HG03039 (cell line): ENCODE data around the gene ZCRB1.
A peak's percentile ranks its signal among the peaks of the same experiment; 100 is the strongest.
"Not testable (repeated sequence)": the region's sequence is repeated elsewhere in the genome, so short reads cannot be mapped to it uniquely, and the experiment has no call there.

Experiments used
- ATAC-seq: cut with Tn5 transposase; IDR thresholded peaks from one replicate; pipeline ENCODE4 v1.9.1; 2021; ENCODE audit warnings: mild to moderate bottlenecking, moderate library complexity; ENCODE audit not compliant: unreplicated experiment

ZCRB1 gene, protein sequence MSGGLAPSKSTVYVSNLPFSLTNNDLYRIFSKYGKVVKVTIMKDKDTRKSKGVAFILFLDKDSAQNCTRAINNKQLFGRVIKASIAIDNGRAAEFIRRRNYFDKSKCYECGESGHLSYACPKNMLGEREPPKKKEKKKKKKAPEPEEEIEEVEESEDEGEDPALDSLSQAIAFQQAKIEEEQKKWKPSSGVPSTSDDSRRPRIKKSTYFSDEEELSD

DNA sequence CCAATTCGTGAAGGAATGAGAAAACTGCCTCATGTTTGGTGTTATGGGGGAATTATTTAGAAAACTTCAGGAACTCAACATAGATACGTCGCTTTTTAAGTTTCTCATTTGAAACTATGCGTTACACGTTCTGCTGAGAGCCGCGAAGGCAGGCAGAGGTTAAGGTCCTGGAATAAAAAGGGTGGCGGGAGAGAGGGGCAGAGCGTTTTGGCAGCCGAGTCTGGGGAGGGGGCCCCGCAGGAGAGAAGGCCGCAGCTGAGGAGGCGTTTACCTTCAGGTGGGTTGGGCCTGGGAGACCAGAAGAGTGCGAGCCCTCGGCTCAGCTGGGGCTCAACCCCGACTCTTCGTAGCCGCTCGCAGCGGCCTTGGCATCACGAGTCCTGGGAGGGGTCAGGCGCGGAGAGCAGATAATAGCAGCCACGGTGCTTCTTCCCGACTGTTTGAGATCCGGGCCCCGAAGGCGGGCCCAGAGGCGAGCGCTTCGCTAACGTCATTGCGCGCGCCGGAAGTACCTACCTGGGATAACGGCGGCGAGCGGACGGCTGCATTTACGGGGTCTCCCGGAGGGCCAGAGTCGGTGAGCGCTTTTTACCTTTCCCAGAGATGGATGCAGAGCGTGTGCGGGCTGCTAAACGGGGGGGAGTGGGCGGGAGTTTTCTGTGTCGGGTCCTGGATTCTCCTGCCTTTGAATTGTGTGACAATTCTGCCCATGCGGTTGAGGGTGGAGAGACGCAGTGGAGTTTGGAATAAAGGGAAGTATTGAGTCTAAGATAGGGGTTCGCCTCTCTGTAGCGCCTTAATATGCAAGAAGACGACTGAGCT lies at the start of gene ZCRB1, which contains the start of gene PPHLN1:
TSS of gene ZCRB1 (minus strand) at position 442 of the 822 bp plus-strand sequence. CDS start 1,992 bp downstream, outside the sequence.
TSS of gene PPHLN1 (plus strand) at position 515 of the 822 bp plus-strand sequence. CDS start 9,736 bp downstream, outside the sequence.
- peak; percentile 94 for ATAC-seq

DNA sequence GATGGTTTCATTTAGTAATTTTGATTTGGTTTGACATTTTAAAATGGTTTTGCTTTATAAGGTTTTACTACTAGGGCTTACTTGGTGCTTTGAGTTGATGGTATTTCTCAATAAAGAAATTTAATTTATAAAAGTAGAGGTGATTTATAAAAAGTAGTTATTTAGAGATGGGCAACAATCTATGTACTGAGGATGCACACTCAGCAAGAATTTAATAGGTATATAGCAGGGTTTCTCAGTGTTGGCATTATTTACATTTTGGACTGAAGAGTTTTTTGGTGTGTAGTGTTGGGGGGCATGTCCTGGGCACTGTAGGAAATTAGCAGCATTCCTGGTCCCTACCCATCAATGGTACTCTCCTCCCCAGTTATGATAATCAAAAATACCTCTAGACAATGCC lies 47.8 kb upstream of the ZCRB1 start:
- no peak for ATAC-seq

DNA sequence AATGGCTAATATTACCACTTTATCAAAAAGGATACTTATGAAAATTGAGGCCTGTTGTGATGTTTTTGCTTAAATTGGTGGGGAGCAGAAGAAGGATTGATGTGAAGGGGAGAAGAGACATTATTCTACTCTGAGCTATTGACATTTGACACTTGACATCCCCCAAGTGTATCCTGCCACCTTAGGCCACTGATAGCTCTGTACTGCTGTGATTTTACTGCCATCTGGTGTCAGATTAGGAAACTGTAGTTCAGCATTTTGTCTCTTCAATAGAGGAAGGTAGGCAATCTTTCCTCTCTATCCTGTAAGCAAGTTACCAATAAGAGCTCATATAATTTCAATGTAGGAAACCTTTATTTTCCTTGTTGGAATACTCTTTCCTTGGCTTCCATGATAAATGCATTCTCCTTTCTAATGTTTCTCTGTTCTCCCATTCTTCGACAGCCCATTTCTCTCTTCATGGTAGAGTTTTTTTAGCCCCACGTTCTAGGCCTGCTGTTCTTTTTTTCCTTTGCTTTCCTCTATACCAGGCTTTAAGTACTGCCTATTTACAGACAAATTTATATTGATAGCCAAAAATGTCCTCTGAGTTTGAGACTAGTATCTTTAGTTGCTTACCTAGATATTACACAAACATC lies 46.4 kb upstream of the ZCRB1 start:
- ATAC-seq: peak; percentile 81

DNA sequence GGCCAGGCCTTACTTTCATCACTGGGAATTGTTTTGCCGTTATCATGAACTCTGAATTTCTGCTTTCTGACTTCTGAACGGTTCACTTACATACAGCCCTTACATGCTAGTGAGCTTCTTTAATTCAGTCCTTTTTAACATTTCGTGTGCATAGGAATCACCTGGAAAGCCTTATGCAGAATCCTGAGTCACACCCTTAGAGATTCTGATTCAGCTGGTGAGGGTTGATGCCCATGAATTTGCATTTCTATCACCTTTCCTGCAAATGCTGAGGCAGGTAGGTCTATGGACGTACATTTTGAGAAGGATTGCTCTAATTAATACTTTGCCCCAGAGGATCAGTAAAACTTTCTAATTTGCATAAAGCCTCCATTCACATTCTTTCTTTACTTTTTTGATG lies 44.1 kb upstream of the ZCRB1 start:
- ATAC-seq: no peak

DNA sequence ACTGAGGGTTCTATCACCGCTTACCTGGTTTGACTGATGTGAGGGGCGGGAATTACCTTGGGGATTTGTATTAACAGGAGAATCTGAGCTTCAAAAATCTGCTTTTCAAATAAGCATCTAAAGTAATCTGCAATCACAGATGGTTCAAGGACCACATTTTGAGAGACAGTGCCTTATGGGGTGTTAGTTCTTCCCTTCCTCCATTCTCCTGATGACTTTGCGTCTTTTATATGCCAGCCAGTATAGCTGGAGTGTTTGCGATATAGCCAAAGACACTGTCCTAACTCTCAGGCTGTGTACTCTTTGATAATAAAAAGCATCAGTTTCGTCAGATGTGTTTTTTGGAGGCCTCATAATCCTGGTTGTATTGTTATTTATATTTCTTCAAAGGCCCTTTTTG lies 39.6 kb upstream of the ZCRB1 start:
- ATAC-seq: no peak

DNA sequence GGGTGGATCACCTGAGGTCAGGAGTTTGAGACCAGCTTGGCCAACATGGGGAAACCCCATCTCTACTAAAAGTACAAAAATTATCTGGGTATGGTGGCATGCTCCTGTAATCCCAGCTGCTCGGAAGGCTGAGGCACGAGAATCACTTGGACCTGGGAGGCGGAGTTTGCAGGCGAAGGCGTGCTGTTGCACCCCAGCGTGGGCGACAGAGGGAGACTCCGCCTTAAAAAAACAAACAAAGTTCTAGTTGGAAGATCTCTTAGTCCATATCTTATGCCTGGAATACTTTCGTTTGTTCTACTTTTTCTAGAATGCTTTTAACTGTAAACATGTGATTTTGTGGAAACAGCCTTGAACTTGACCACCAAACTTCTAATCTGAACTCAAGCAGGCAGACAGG lies 38.8 kb upstream of the ZCRB1 start:
- no peak for ATAC-seq

DNA sequence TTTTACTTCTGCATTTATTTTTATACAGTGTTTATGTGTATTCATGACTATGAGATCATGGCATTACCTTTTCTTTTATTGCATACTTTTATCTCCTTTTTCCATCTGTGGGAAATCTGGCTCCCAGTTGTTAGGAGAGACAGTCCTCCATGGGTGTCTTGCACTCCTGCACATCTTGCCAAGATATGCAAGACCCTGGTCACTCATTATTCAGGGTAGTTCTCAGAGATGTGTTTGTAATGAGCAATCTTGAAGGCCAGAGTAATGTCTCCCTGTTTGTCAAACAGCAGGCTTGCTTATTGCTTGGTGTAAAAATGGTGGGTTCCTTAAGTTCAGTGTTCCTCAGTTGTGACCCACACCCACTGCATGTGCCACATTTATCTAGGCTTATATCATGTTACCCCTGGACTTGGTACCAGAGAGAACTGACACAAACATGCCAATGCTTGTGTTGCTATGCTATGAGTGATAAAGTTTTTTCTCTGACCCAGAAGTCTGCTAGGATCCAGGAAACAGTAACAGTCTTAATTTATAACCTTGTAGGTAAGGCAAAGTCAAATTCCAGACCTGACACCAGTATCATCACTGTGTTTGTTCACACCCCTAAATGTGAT lies 36.9 kb upstream of the ZCRB1 start:
- ATAC-seq: no peak

DNA sequence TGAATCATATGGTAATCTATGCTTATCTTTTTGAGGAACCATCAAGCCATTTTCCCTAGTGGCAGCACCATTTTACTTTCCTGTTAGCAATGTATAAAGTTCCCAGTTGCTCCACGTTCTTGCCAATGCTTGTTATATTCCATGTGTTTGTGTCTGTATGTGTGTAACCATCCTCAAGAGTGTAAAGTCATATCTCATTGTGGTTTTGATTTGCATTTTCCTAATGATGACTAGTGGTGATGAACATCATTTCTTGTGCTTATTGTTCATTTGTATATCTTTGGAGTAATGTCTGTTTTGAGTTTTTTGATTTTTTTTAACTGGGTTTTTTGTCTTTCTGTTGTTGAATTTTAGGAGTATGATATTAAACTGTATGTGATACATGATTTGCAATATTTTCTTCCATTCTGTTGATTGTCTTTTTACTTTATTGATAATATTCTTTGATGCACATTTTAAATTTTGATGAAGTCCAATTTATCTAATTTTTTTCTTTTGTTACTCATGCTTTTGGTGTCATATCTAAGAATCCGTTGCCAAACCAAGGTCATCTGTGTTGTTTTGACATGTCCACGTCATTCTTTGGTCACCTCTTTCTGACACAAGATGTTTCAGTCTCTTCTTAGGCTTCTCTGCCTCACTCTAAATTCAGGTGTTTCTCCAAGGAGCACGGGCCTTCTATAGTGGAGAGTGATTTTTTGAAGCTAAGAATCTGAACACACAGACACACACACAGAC lies 36.2 kb upstream of the ZCRB1 start:
- no peak for ATAC-seq

DNA sequence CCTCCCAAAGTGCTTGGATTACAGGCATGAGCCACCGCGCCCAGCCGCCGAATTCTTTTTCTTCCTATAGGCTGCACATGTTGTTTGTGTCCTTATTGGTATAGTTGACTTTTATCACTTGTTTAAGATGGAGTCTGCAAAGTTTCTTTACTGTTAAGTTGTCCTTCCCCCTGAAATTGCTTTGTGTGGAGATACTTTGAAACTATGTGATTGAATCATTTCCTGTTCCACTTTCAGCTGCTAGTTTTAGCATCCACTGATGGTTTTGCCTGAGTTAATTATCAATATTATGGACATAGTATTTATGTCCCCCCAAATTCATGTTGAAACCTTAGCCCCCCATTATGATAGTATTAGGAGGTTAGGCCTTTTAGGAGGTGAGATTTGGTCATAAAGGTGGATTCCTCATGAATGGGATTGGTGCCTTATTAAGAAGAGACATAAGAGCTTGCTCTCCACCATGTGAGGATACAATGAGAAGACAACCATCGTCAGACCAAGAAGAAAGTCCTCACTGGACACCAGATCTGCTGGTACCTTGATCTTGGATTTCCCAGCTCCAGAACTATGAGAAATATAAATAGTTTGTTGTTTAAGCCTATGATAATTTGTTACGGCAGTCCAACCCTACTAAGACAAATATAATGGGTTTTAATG lies 35.0 kb upstream of the ZCRB1 start:
- peak; percentile 57 for ATAC-seq

DNA sequence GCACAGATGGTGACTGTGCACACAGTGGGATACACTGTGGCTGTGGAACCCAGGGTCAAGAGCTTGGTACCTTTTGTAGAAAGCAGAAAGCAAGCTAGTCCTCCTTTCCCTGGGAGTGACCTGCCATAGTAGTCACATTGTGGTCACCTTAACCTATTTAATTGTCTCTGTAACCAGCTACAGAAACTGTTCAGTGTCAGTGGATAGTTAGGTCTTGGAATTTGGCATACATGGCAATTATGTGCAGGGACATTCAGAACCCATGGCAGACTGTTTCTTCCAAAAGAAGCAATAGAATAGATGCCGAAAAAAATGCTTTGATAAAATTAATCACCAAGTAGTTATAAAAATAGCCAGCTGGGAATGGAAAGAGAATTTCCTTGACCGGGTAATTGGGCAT lies 30.4 kb upstream of the ZCRB1 start:
- ATAC-seq: no peak

DNA sequence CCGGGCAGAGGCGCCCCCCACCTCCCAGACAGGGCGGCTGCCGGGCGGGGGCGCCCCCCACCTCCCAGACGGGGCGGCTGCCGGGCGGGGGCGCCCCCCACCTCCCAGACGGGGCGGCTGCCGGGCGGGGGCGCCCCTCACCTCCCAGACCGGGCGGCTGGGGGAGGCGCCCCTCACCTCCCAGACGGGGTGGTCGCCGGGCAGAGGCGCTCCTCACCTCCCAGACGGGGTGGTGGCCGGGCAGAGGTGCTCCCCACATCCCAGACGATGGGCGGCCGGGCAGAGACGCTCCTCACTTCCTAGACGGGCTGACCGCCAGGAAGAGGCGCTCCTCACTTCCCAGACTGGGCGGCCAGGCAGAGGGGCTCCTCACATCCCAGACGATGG lies 24.1 kb upstream of the ZCRB1 start:
- not testable (repeated sequence) for ATAC-seq

DNA sequence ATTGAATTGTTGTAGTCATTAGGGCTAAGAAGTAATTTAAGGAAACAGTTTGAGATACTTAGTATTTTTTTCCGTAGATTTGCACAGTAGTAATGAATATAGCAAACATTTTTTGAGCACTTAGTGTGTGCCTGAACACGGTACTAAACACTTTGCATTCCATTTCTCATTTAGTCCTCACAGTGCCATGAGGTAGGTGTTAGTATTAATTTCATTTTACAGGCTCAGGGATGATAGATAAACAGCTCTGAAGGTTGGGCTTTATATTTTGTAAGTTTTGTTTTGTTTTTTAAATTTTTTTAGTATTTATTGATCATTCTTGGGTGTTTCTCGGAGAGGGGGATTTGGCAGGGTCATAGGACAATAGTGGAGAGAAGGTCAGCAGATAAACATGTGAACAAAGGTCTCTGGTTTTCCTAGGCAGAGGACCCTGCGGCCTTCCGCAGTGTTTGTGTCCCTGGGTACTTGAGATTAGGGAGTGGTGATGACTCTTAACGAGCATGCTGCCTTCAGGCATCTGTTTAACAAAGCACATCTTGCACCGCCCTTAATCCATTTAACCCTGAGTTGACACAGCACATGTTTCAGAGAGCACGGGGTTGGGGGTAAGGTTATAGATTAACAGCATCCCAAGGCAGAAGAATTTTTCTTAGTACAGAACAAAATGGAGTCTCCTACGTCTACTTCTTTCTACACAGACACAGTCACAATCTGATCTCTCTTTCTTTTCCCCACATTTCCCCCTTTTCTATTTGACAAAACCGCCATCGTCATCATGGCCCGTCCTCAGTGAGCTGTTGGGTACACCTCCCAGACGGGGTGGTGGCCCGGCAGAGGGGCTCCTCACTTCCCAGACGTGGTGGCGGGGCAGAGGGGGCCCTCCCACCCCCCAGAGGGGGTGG lies 23.5 kb upstream of the ZCRB1 start:
- not testable (repeated sequence) for ATAC-seq

DNA sequence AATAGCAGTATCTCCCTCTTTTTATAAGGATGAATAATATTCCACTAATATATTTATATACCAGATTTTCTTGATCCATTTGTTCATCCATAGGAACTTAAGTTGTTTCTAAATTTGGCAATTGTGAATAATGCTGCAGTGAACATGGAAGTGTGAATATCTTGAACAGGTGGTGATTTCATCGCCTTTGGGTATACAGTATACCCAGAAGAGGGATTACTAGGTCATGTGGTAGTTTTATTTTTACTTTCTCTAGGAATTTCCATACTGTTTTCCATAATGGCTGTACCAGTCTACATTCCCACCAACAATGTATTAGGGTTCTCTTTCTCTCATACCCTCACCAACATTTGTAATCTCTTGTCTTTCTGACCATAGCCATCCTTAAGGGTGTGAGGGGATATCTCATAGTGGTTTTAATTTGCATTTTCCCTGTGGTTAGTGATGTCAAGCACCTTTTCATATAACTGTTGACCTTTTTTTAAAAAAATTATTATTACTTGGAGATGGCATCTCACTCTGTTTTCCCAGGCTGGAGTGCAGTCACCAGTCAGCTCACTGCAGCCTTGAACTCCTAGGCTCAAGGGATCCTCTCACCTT lies 20.6 kb upstream of the ZCRB1 start:
- no peak for ATAC-seq

DNA sequence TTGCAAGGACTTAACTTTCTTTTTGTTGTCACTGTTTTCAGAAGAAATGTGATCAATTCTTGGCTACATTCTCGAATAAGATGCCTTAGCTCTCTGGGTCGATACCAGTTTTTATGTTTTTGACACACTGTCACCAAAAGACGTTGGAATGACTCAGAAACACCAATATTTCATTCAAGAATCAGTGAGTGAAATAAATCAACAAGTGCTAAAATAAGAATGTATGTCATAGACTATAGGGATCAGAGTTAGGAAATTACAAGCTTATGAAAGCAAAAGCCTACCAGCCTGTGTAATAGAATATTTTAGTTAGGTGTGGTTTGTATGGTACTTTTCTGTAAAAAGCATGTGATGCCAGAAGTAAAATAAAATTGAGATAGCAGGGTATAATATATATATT lies 17.8 kb upstream of the ZCRB1 start:
- ATAC-seq: no peak

DNA sequence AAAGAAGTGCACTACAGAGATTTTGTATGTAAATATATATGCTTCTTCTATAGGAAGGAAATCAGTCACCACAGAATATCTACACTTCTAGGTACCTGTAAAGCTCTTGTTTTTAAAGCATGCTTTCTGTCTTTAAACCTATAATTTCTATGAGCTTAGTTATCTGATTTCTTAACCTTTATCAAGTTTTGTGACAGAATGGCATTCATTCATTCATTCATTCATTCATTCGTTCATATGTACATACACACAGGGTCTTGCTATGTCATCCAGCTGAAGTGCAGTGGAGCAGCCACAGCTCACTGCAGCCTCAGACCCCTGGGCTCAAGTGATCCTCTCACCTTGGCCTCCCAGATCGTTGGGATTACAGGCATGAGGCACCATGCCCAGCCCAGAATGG lies 16.1 kb upstream of the ZCRB1 start:
- no peak for ATAC-seq

DNA sequence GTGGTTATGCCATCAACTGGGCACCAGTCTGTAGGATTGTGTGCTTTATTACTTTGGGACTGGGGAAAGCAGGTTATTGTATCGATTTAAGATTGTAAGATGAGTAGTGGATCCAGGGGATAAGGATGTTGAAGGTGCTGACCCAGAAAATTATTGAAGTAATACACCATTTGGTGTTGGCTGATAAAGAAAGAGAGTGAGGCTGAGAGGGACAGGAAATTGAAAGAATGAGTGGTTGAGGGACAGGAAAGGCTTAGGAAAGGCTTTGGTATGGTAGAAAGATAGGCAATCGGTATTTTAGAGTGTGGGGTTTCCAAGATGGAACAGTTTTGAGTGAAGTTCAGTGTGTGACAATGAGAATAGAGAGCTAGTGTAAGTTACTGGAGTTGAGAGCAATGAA lies 12.4 kb upstream of the ZCRB1 start:
- ATAC-seq: no peak

DNA sequence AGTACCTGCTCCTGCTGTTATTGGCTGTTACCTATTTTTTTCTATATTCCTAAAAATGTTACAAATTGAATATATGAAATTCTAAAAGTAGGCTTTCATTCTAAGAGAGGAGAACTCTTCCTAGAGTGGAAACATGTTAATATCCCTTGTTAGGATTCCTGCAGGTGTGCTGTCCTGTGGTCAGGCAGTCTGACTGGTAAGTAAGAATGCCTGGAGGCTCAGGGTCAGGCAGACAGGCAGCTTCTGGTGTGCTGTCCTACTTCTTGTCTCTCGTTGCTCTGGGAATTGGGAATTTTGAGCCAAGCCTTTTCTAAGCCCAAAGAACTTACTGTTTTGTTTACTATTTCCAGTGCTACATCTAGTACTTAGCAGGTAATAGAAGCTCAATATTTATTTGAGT lies 10.4 kb upstream of the ZCRB1 start:
- ATAC-seq: no peak

DNA sequence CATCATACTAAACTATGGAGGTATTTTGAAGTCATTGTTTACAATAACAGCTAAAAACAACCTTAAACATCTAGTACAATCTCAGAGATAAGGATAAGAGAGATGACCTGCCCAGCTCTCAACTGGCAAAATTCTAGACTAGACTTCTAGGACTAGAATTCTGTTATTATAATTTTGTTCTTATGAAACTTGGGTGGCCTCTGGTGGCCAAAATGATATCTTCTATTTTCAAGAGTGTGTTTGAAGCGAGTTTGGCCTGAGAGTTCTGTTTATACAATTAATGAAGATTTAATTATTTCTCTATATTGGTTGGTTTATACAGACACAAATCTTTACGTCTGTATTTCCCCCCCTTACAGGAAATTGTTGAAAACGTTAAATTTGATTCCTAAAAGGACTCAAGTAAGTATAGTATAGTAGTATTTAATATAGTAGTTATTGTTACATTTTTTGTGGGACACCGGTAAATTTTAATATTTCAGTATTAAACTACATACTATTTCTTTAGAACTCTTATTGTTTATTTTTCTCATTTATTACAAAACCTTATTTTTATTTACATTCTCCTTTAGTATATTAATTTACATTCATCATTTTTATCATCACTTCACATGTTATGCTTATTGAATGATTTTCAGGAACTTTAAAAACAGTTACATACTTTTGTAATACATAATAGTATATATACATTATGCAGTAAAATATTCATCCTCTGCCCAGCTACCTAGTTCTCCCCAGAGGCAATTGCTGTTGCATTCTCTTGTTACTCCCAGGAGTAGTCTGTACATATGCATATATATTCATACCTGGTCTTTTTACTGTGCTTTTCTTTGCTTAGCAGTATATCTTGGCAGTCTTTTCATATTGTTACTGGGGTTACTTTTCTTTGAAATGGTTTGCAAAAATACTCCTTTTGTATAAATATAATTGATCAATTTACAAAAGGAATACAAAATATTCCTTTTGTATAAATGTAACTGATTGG lies 6.7 kb upstream of the ZCRB1 start:
- no peak for ATAC-seq
